ENCODE data around the gene GALK1. TPM values are rescaled to one million over a fixed set of nuclear protein-coding genes. Genes with fewer than 3 reads are reported as not detected.

The GALK1 gene
- total RNA-seq, 5 donors from 2014 or later (not counting 1 experiment from before 2014, with no cell fraction given) = 8.4 to 35.7 (median 26.7) TPM

- H3K9me3 ChIP-seq = no peaks in the 10 kb centered on the region
- no peaks in the 10 kb centered on the region for H3K9me3 Mint-ChIP-seq
- peak overlapping the region in 2 of 3 donors; percentile 28 to 82 for H3K4me3 Mint-ChIP-seq
- no peak overlapping the region for H3K27ac ChIP-seq (ENCODE audit: low read length)
- no peak for ATAC-seq (replicated peaks in 1 of 4)
- ChIA-PET CTCF (interaction anchor here in 1 of 2 donors (0.7 to 0.9 kb wide), 2 partner anchors 32 to 65 kb away, joined by 3 to 4 read pairs; no protein-coding TSS in a partner anchor), POLR2A (no interaction called here)
- H3K27me3 Mint-ChIP-seq = peaks cover 0 to 7% of the 10 kb centered on the region in 2 donors
- H3K4me3 ChIP-seq (ENCODE audit: control insufficient read depth in 1 of 2, extremely low read depth in 1 of 2, low read length in 1 of 2) = no peak overlapping the region
- peaks cover 3 to 8% (median 6%) of the 10 kb centered on the region in 3 donors for H3K4me1 Mint-ChIP-seq
- 43% methylated on average over 23 of the region's 33 CpGs for WGBS (ENCODE audit: insufficient coverage)
- H3K36me3 ChIP-seq (ENCODE audit: control insufficient read depth in 2 of 2, extremely low read depth in 1 of 2, insufficient read depth in 1 of 2, low read length in 1 of 2) = no peaks in the 10 kb centered on the region
- peaks cover 0 to 12% of the 10 kb centered on the region in 2 experiments for H3K4me1 ChIP-seq (ENCODE audit: control insufficient read depth in 1 of 2, extremely low read depth in 1 of 2, insufficient read depth in 2 of 2, low read length in 2 of 2)
- DNase-seq = no peak
- H3K27me3 ChIP-seq (replicated peaks in 1 of 2; ENCODE audit: control insufficient read depth in 2 of 2, extremely low read depth in 1 of 2, insufficient read depth in 2 of 2, low read length in 1 of 2) = peaks cover 0 to 48% of the 10 kb centered on the region in 2 experiments
- H3K27ac Mint-ChIP-seq = no peak overlapping the region
- H3K36me3 Mint-ChIP-seq = no peaks in the 10 kb centered on the region
These were observed 43.5 kb downstream of the GALK1 start for GRCh38 chr17:75721463-75722011.

- H3K27ac Mint-ChIP-seq = no peak within 1 kb of the TSS
These were observed 44.1 kb downstream of the GALK1 start, which contains the start of gene ITGB4 for GRCh38 chr17:75720656-75721462. Gene ITGB4 (plus strand): TSS chr17:75721459. CDS start chr17:75724704, 3,245 bp downstream.

GRCh38 chr17:75719732-75720131, 45.3 kb downstream of the GALK1 start:
- H3K4me1 ChIP-seq (ENCODE audit: control insufficient read depth in 1 of 2, extremely low read depth in 1 of 2, insufficient read depth in 2 of 2, low read length in 2 of 2) = peaks cover 0 to 12% of the 10 kb centered on the region in 2 experiments
- no peaks in the 10 kb centered on the region for H3K36me3 ChIP-seq (ENCODE audit: control insufficient read depth in 2 of 2, extremely low read depth in 1 of 2, insufficient read depth in 1 of 2, low read length in 1 of 2)
- Mint-ChIP-seq H3K36me3 (no peaks in the 10 kb centered on the region), H3K27ac (no peak overlapping the region), H3K9me3 (no peaks in the 10 kb centered on the region), H3K4me1 (peaks cover 3 to 8% (median 6%) of the 10 kb centered on the region in 3 donors), H3K4me3 (peak overlapping the region; percentile 70 to 82 (median 76)), H3K27me3 (peaks cover 0 to 18% of the 10 kb centered on the region in 2 donors)
- H3K4me3 ChIP-seq (ENCODE audit: control insufficient read depth in 1 of 2, extremely low read depth in 1 of 2, low read length in 1 of 2) = no peak overlapping the region
- DNase-seq (no peak), ATAC-seq (replicated peaks in 1 of 4) (no peak)
- no CpG with 5 or more reads among the region's 2 CpGs for WGBS (ENCODE audit: insufficient coverage)
- no peak overlapping the region for H3K27ac ChIP-seq (ENCODE audit: low read length)
- H3K27me3 ChIP-seq (replicated peaks in 1 of 2; ENCODE audit: control insufficient read depth in 2 of 2, extremely low read depth in 1 of 2, insufficient read depth in 2 of 2, low read length in 1 of 2) = peaks cover 0 to 61% of the 10 kb centered on the region in 2 experiments
- H3K9me3 ChIP-seq = no peaks in the 10 kb centered on the region
- POLR2A ChIA-PET = no interaction called here
- CTCF ChIA-PET = interaction anchor here in 1 of 2 donors (0.6 kb wide), 1 partner anchor 477 kb away, joined by 3 read pairs; no protein-coding TSS in a partner anchor

More at GRCh38 chr17:75720656-75721462, 44.1 kb downstream of the GALK1 start, which contains the start of gene ITGB4:
- Histone ChIP-seq H3K27me3 (replicated peaks in 1 of 2; ENCODE audit: control insufficient read depth in 2 of 2, extremely low read depth in 1 of 2, insufficient read depth in 2 of 2, low read length in 1 of 2) (peaks cover 0 to 55% of the 10 kb centered on the region in 2 experiments), H3K9me3 (no peaks in the 10 kb centered on the region), H3K4me3 (ENCODE audit: control insufficient read depth in 1 of 2, extremely low read depth in 1 of 2, low read length in 1 of 2) (peak within 1 kb of the TSS; percentile 0 to 47), H3K4me1 (ENCODE audit: control insufficient read depth in 1 of 2, extremely low read depth in 1 of 2, insufficient read depth in 2 of 2, low read length in 2 of 2) (peaks cover 0 to 12% of the 10 kb centered on the region in 2 experiments), H3K27ac (ENCODE audit: low read length) (no peak within 1 kb of the TSS), H3K36me3 (ENCODE audit: control insufficient read depth in 2 of 2, extremely low read depth in 1 of 2, insufficient read depth in 1 of 2, low read length in 1 of 2) (no peaks in the 10 kb centered on the region)
- H3K36me3 Mint-ChIP-seq = no peaks in the 10 kb centered on the region
- peaks cover 3 to 8% (median 6%) of the 10 kb centered on the region in 3 donors for H3K4me1 Mint-ChIP-seq
- DNase-seq (peak; percentile 31 to 81 (median 61)), ATAC-seq (replicated peaks in 1 of 4) (peak; percentile 92 to 96 (median 96))
- peaks cover 0 to 12% of the 10 kb centered on the region in 2 donors for H3K27me3 Mint-ChIP-seq
- ChIA-PET POLR2A (no interaction called here), CTCF (interaction anchor here (0.7 to 1.1 kb wide), 4 partner anchors 27 to 87 kb away, joined by 3 to 4 read pairs (median 3); partner anchors contain the start of gene SMIM5 (in 1 of the 2))
- no peaks in the 10 kb centered on the region for H3K9me3 Mint-ChIP-seq
- H3K4me3 Mint-ChIP-seq = peak within 1 kb of the TSS; percentile 70 to 82 (median 76)
- 2% methylated on average over 68 of the region's 70 CpGs for WGBS (ENCODE audit: insufficient coverage)

- H3K27me3 Mint-ChIP-seq = peaks cover 3 to 16% of the 10 kb centered on the region in 2 donors
- Histone ChIP-seq H3K27ac (ENCODE audit: low read length) (no peak overlapping the region), H3K27me3 (replicated peaks in 1 of 2; ENCODE audit: control insufficient read depth in 2 of 2, extremely low read depth in 1 of 2, insufficient read depth in 2 of 2, low read length in 1 of 2) (peaks cover 0 to 24% of the 10 kb centered on the region in 2 experiments), H3K4me3 (ENCODE audit: control insufficient read depth in 1 of 2, extremely low read depth in 1 of 2, low read length in 1 of 2) (no peak overlapping the region), H3K4me1 (ENCODE audit: control insufficient read depth in 1 of 2, extremely low read depth in 1 of 2, insufficient read depth in 2 of 2, low read length in 2 of 2) (no peaks in the 10 kb centered on the region), H3K36me3 (ENCODE audit: control insufficient read depth in 2 of 2, extremely low read depth in 1 of 2, insufficient read depth in 1 of 2, low read length in 1 of 2) (peaks cover 3 to 10% of the 10 kb centered on the region in 2 donors), H3K9me3 (no peaks in the 10 kb centered on the region)
- ChIA-PET CTCF (no interaction called here), POLR2A (no interaction called here)
- WGBS (ENCODE audit: insufficient coverage) = no CpG with 5 or more reads among the region's 2 CpGs
- DNase-seq (no peak), ATAC-seq (replicated peaks in 1 of 4) (no peak)
- H3K9me3 Mint-ChIP-seq = no peaks in the 10 kb centered on the region
- H3K4me1 Mint-ChIP-seq = no peaks in the 10 kb centered on the region
- H3K4me3 Mint-ChIP-seq = no peak overlapping the region
- peaks cover 14% of the 10 kb centered on the region for H3K36me3 Mint-ChIP-seq
- H3K27ac Mint-ChIP-seq = no peak overlapping the region
These were observed 52.5 kb downstream of the GALK1 start for GRCh38 chr17:75712446-75712845.

Other genes starting within 250 kb of the GALK1 start
- under 1 TPM; 0.28 to 0.88 (median 0.85) TPM for gene CASKIN2, start 249.7 kb downstream of the GALK1 start, total RNA-seq
- gene TSEN54, start 248.7 kb downstream of the GALK1 start, total RNA-seq = 10 to 100 TPM; 54.9 to 94.7 (median 67.6) TPM
- gene LLGL2, start 239.5 kb downstream of the GALK1 start, total RNA-seq = 10 to 100 TPM; 31.2 to 75.7 (median 53.4) TPM
- 100 to 1,000 TPM; 171 to 382 (median 273) TPM for gene MYO15B, start 177.4 kb downstream of the GALK1 start, total RNA-seq
- 1 to 10 TPM in 2 of 5 donors, under 1 TPM in 3; 0.35 to 2.2 (median 0.82) TPM for gene SMIM5, start 131.8 kb downstream of the GALK1 start, total RNA-seq
- gene RECQL5, start 98.0 kb downstream of the GALK1 start, total RNA-seq = 10 to 100 TPM; 38.0 to 75.0 (median 61.9) TPM
- 100 to 1,000 TPM; 124 to 191 (median 128) TPM for gene SAP30BP, start 97.9 kb downstream of the GALK1 start, total RNA-seq
- 1 to 10 TPM in 4 of 5 donors, under 1 TPM in 1; 0.68 to 1.6 (median 1.5) TPM for gene ITGB4, start 43.7 kb downstream of the GALK1 start, total RNA-seq
- gene UNK, start 19.6 kb upstream of the GALK1 start, total RNA-seq = 10 to 100 TPM; 37.1 to 50.3 (median 39.2) TPM
- gene UNC13D, start 79.2 kb upstream of the GALK1 start, total RNA-seq = 100 to 1,000 TPM; 148 to 191 (median 180) TPM
- gene WBP2, start 90.1 kb upstream of the GALK1 start, total RNA-seq = 100 to 1,000 TPM in 3 of 5 donors, 10 to 100 TPM in 2; 91.4 to 158 (median 138) TPM
- gene TRIM47, start 113.4 kb upstream of the GALK1 start, total RNA-seq = 10 to 100 TPM in 3 of 5 donors, 1 to 10 TPM in 2; 2.6 to 24.6 (median 18.3) TPM
- gene TRIM65, start 131.8 kb upstream of the GALK1 start, total RNA-seq = 10 to 100 TPM; 22.1 to 52.2 (median 45.9) TPM
- gene MRPL38, start 139.7 kb upstream of the GALK1 start, total RNA-seq = 100 to 1,000 TPM; 116 to 170 (median 144) TPM
- gene FBF1, start 175.8 kb upstream of the GALK1 start, total RNA-seq = 10 to 100 TPM; 25.7 to 45.3 (median 41.5) TPM
- gene ACOX1, start 214.0 kb upstream of the GALK1 start, total RNA-seq = 10 to 100 TPM; 17.6 to 33.8 (median 29.1) TPM
- 10 to 100 TPM; 12.8 to 15.3 (median 14.3) TPM for gene TEN1, start 214.0 kb upstream of the GALK1 start, total RNA-seq
- 10 to 100 TPM in 1 of 5 donors, 1 to 10 TPM in 4; 7.5 to 12.1 (median 9.0) TPM for gene CDK3, start 235.7 kb upstream of the GALK1 start, total RNA-seq

All from T-cell (primary cell).